Measurements from ENCODE around the gene SLC24A3.

- TF ChIP-seq CTCF (conservative IDR thresholded peaks at IDR 0.05; ENCODE audit: low read length) (no peak), EZH2phosphoT487 (IDR thresholded peaks at IDR 0.05; ENCODE audit: borderline replicate concordance, low read depth, low read length) (no peak)
Observed at GRCh38 chr20:19405958-19406357, 193.5 kb downstream of the SLC24A3 start.

All from OCI-LY7 (cell line).